ENCODE measurements around the gene MARCHF10. TPM values are rescaled to one million over a fixed set of nuclear protein-coding genes. Genes with fewer than 3 reads are reported as not detected.

MARCHF10 gene
- total RNA-seq, 2 donors from 2014 or later = not detected

- H3K27ac Mint-ChIP-seq = no peak overlapping the region
Observed at GRCh38 chr17:62824290-62825131, 16.4 kb upstream of the MARCHF10 start.

GRCh38 chr17:62823111-62823893 is 15.2 kb upstream of the MARCHF10 start:
- H3K27ac Mint-ChIP-seq = no peak overlapping the region
- ATAC-seq (no peak), DNase-seq (ENCODE audit: low spot score in 2 of 2) (no peak)
- H3K9me3 Mint-ChIP-seq = no peaks in the 10 kb centered on the region
- H3K36me3 Mint-ChIP-seq = no peaks in the 10 kb centered on the region

More at GRCh38 chr17:62824290-62825131, 16.4 kb upstream of the MARCHF10 start:
- Mint-ChIP-seq H3K36me3 (no peaks in the 10 kb centered on the region), H3K9me3 (no peaks in the 10 kb centered on the region)
- DNase-seq (ENCODE audit: low spot score in 2 of 2) (no peak), ATAC-seq (no peak)

GRCh38 chr17:62822080-62822904 is 14.2 kb upstream of the MARCHF10 start:
- DNase-seq (ENCODE audit: low spot score in 2 of 2) = no peak
- H3K36me3 Mint-ChIP-seq = no peaks in the 10 kb centered on the region
- ATAC-seq = no peak
- H3K9me3 Mint-ChIP-seq = no peaks in the 10 kb centered on the region
- H3K27ac Mint-ChIP-seq = no peak overlapping the region

GRCh38 chr17:62821189-62822079 is 13.3 kb upstream of the MARCHF10 start:
- no peaks in the 10 kb centered on the region for H3K36me3 Mint-ChIP-seq
- ATAC-seq (no peak), DNase-seq (ENCODE audit: low spot score in 2 of 2) (no peak)
- no peak overlapping the region for H3K27ac Mint-ChIP-seq
- H3K9me3 Mint-ChIP-seq = no peaks in the 10 kb centered on the region

GRCh38 chr17:62819511-62820221 is 11.6 kb upstream of the MARCHF10 start:
- no peak for DNase-seq (ENCODE audit: low spot score in 2 of 2)
- ATAC-seq = peak in 1 of 2 donors; percentile 35
- no peak overlapping the region for H3K27ac Mint-ChIP-seq
- no peaks in the 10 kb centered on the region for H3K9me3 Mint-ChIP-seq
- H3K36me3 Mint-ChIP-seq = no peaks in the 10 kb centered on the region

GRCh38 chr17:62818526-62818925 is 10.4 kb upstream of the MARCHF10 start:
- H3K36me3 Mint-ChIP-seq = peaks cover 0 to 5% of the 10 kb centered on the region in 2 donors
- ATAC-seq (no peak), DNase-seq (ENCODE audit: low spot score in 2 of 2) (no peak)
- H3K27ac Mint-ChIP-seq = no peak overlapping the region
- H3K9me3 Mint-ChIP-seq = peaks cover 0 to 5% of the 10 kb centered on the region in 2 donors

- no peak overlapping the region for H3K27ac Mint-ChIP-seq
- peaks cover 0 to 5% of the 10 kb centered on the region in 2 donors for H3K9me3 Mint-ChIP-seq
- H3K36me3 Mint-ChIP-seq = peaks cover 0 to 5% of the 10 kb centered on the region in 2 donors
- ATAC-seq (no peak), DNase-seq (ENCODE audit: low spot score in 2 of 2) (no peak)
Observed at GRCh38 chr17:62816282-62816839, 8.2 kb upstream of the MARCHF10 start.

- Mint-ChIP-seq H3K36me3 (peaks cover 0 to 5% of the 10 kb centered on the region in 2 donors), H3K27ac (no peak overlapping the region), H3K9me3 (peaks cover 0 to 5% of the 10 kb centered on the region in 2 donors)
- no peak for ATAC-seq
- DNase-seq (ENCODE audit: low spot score in 2 of 2) = no peak
Observed at GRCh38 chr17:62809656-62810055, 1.5 kb upstream of the MARCHF10 start.

GRCh38 chr17:62808576-62808970 is 459 bp upstream of the MARCHF10 start:
- H3K36me3 Mint-ChIP-seq = no peaks in the 10 kb centered on the region
- no peaks in the 10 kb centered on the region for H3K9me3 Mint-ChIP-seq
- DNase-seq (ENCODE audit: low spot score in 2 of 2) = no peak
- ATAC-seq = no peak
- no peak overlapping the region for H3K27ac Mint-ChIP-seq

GRCh38 chr17:62805234-62805633 is 2.9 kb downstream of the MARCHF10 start:
- Mint-ChIP-seq H3K27ac (no peak overlapping the region), H3K36me3 (no peaks in the 10 kb centered on the region), H3K9me3 (no peaks in the 10 kb centered on the region)
- ATAC-seq (no peak), DNase-seq (ENCODE audit: low spot score in 2 of 2) (no peak)

GRCh38 chr17:62804822-62805221 is 3.3 kb downstream of the MARCHF10 start:
- Mint-ChIP-seq H3K36me3 (no peaks in the 10 kb centered on the region), H3K9me3 (no peaks in the 10 kb centered on the region), H3K27ac (no peak overlapping the region)
- no peak for ATAC-seq
- no peak for DNase-seq (ENCODE audit: low spot score in 2 of 2)

- ATAC-seq = no peak
- H3K9me3 Mint-ChIP-seq = no peaks in the 10 kb centered on the region
- no peak for DNase-seq (ENCODE audit: low spot score in 2 of 2)
- H3K36me3 Mint-ChIP-seq = no peaks in the 10 kb centered on the region
- H3K27ac Mint-ChIP-seq = no peak overlapping the region
Observed at GRCh38 chr17:62804025-62804424, 4.1 kb downstream of the MARCHF10 start.

- Mint-ChIP-seq H3K9me3 (no peaks in the 10 kb centered on the region), H3K36me3 (no peaks in the 10 kb centered on the region), H3K27ac (no peak overlapping the region)
- DNase-seq (ENCODE audit: low spot score in 2 of 2) = no peak
- ATAC-seq = no peak
Observed at GRCh38 chr17:62802561-62803205, 5.4 kb downstream of the MARCHF10 start.

GRCh38 chr17:62801553-62802114 is 6.5 kb downstream of the MARCHF10 start:
- H3K36me3 Mint-ChIP-seq = no peaks in the 10 kb centered on the region
- H3K27ac Mint-ChIP-seq = no peak overlapping the region
- H3K9me3 Mint-ChIP-seq = no peaks in the 10 kb centered on the region
- ATAC-seq = no peak
- no peak for DNase-seq (ENCODE audit: low spot score in 2 of 2)
